Peyer's patch (tissue), 4 donors: ENCODE measurements around the gene SPATS2. TPM values are rescaled to one million over a fixed set of nuclear protein-coding genes. Genes with fewer than 3 reads are reported as not detected.
A peak's percentile ranks its signal among the peaks of the same experiment; 100 is the strongest.

Source experiments
- DNase-seq, 3 donors: peaks; one replicate each; pipeline ENCODE4 v3.0.0-alpha.2; 2017 to 2019
- H3K27ac ChIP-seq, 4 donors: fragments of 200-600 bp; sonication (generic); one replicate each; pipeline ENCODE4 v1.5.1; 2016 to 2019
- H3K27me3 ChIP-seq, 2 donors: fragments of 200-600 bp; sonication (generic); one replicate each; pipeline ENCODE4 v1.5.1; 2019
- H3K36me3 ChIP-seq, 3 donors: fragments of 200-600 bp; sonication (generic); one replicate each; pipeline ENCODE4 v1.5.1; 2016 to 2019
- H3K4me1 ChIP-seq, 4 donors: fragments of 200-600 bp; sonication (generic); one replicate each; pipeline ENCODE4 v1.5.1; 2016 to 2019
- H3K4me3 ChIP-seq, 4 donors: fragments of 200-600 bp; sonication (generic); 1 replicate in 3 of 4; 2 replicates in 1 of 4; pipeline ENCODE4 v1.5.1; 2016 to 2019; ENCODE audit warnings: mild to moderate bottlenecking in 1 of 4
- H3K9me3 ChIP-seq, 4 donors: fragments of 200-600 bp; sonication (generic); one replicate each; pipeline ENCODE4 v1.5.1; 2016 to 2019; ENCODE audit warnings: mild to moderate bottlenecking in 1 of 4
- CTCF ChIP-seq, 6 experiments: fragments of 450-650 bp in 4 of 6; fragments of 200-600 bp in 2 of 6; sonication (generic) in 1 of 6; IDR thresholded peaks; one replicate each; pipeline ENCODE4 v1.5.1; 2017 to 2019; ENCODE audit warnings: antibody characterized with exemption in 6 of 6, mild to moderate bottlenecking in 3 of 6, moderate library complexity in 1 of 6
- POLR2A ChIP-seq, 2 donors: fragments of 450-650 bp; IDR thresholded peaks; one replicate each; pipeline ENCODE4 v1.5.1; 2017; ENCODE audit warnings: antibody characterized with exemption in 2 of 2, mild to moderate bottlenecking in 2 of 2, moderate library complexity in 2 of 2
- total RNA-seq, 4 donors: library from RNA; depleted of rRNA; stranded (reverse); fragments of >200 nt; gene quantifications; one replicate each; pipeline ENCODE4 v1.1.0, GENCODE V29; 2016

SPATS2 gene
- total RNA-seq, 4 donors from 2014 or later: 20.2 to 49.5 (median 24.8) TPM

- peaks cover 3 to 28% (median 11%) of the 10 kb centered on the region in 4 donors for H3K4me1 ChIP-seq
- TF ChIP-seq POLR2A (IDR thresholded peaks at IDR 0.05) (no peak), CTCF (IDR thresholded peaks at IDR 0.05) (no peak)
- no peaks in the 10 kb centered on the region for H3K9me3 ChIP-seq
- peak within 1 kb of the TSS; percentile 47 to 60 (median 52) for H3K4me3 ChIP-seq
- H3K36me3 ChIP-seq: no peaks in the 10 kb centered on the region
- H3K27me3 ChIP-seq: peaks cover 2 to 25% of the 10 kb centered on the region in 2 donors
- no peak within 1 kb of the TSS for H3K27ac ChIP-seq
- DNase-seq: peak; percentile 82 to 94 (median 85)
These were observed 171.5 kb downstream of the SPATS2 start, which contains the start of gene KCNH3 for GRCh38 chr12:49538510-49539403. Gene KCNH3, plus strand, starts transcription at chr12:49539030. Its CDS starts 387 bp downstream, at chr12:49539417.

GRCh38 chr12:49539406-49540228 is 172.4 kb downstream of the SPATS2 start:
- TF ChIP-seq CTCF (IDR thresholded peaks at IDR 0.05): no peak
- no peak for TF ChIP-seq POLR2A (IDR thresholded peaks at IDR 0.05)
- Histone ChIP-seq H3K27ac (no peak overlapping the region), H3K27me3 (peaks cover 2 to 25% of the 10 kb centered on the region in 2 donors), H3K4me3 (peak overlapping the region in 3 of 4 donors; percentile 48 to 60 (median 56)), H3K4me1 (peaks cover 3 to 28% (median 11%) of the 10 kb centered on the region in 4 donors), H3K36me3 (no peaks in the 10 kb centered on the region), H3K9me3 (no peaks in the 10 kb centered on the region)
- DNase-seq: peak in 1 of 3 donors; percentile 41

- Histone ChIP-seq H3K27ac (no peak overlapping the region), H3K27me3 (peaks cover 2 to 25% of the 10 kb centered on the region in 2 donors), H3K36me3 (no peaks in the 10 kb centered on the region), H3K4me3 (no peak overlapping the region), H3K9me3 (no peaks in the 10 kb centered on the region), H3K4me1 (peaks cover 3 to 28% (median 11%) of the 10 kb centered on the region in 4 donors)
- no peak for TF ChIP-seq CTCF (IDR thresholded peaks at IDR 0.05)
- no peak for TF ChIP-seq POLR2A (IDR thresholded peaks at IDR 0.05)
- DNase-seq: peak in 1 of 3 donors; percentile 50
These were observed 173.2 kb downstream of the SPATS2 start for GRCh38 chr12:49540229-49541139.

GRCh38 chr12:49541140-49541861 is 174.0 kb downstream of the SPATS2 start:
- H3K9me3 ChIP-seq: no peaks in the 10 kb centered on the region
- no peak for DNase-seq
- H3K4me3 ChIP-seq: no peak overlapping the region
- H3K27ac ChIP-seq: no peak overlapping the region
- TF ChIP-seq CTCF (IDR thresholded peaks at IDR 0.05) (no peak), POLR2A (IDR thresholded peaks at IDR 0.05) (no peak)
- no peaks in the 10 kb centered on the region for H3K36me3 ChIP-seq
- H3K27me3 ChIP-seq: peaks cover 2 to 25% of the 10 kb centered on the region in 2 donors
- H3K4me1 ChIP-seq: peaks cover 3 to 28% (median 11%) of the 10 kb centered on the region in 4 donors
